HFFc6 (cell line): ENCODE data around the gene CD81. TPM values are rescaled to one million over a fixed set of nuclear protein-coding genes. Genes with fewer than 3 reads are reported as not detected.

Experiments used
- DNase-seq: peaks from one replicate; pipeline ENCODE4 v3.0.0-alpha.2; 2018
- H3K27ac Mint-ChIP-seq: 2 replicates; pipeline ENCODE4 v1.8.0; 2020; ENCODE audit warnings: mild to moderate bottlenecking, mixed read lengths
- H3K27me3 Mint-ChIP-seq: 2 replicates; pipeline ENCODE4 v1.8.0; 2021; ENCODE audit warnings: mild to moderate bottlenecking, moderate library complexity, mixed read lengths; ENCODE audit not compliant: insufficient read depth
- H3K36me3 Mint-ChIP-seq: 2 replicates; pipeline ENCODE4 v1.8.0; 2021; ENCODE audit warnings: low read depth, mixed read lengths
- H3K4me1 Mint-ChIP-seq: 2 replicates; pipeline ENCODE4 v1.8.0; 2020; ENCODE audit warnings: low read depth, mixed read lengths
- H3K4me3 Mint-ChIP-seq: 2 replicates; pipeline ENCODE4 v1.8.0; 2020; ENCODE audit warnings: mild to moderate bottlenecking, moderate library complexity, mixed read lengths
- H3K9me3 Mint-ChIP-seq: 2 replicates; pipeline ENCODE4 v1.8.0; 2020; ENCODE audit warnings: mild to moderate bottlenecking, mixed read lengths
- total RNA-seq, 6 experiments: library from RNA; stranded (reverse); fragmentation: NEBNext Ultra II Directional; extraction: Animal tissue kit (Norgen Biotek cat#: 25700); gene quantifications; 2 replicates in 1 of 6; 3 replicates in 5 of 6; pipeline ENCODE4 v1.2.3, GENCODE V29; 2021
- TF ChIP-seq, protein P1 (sequence below): fragments of 200-600 bp; sonication (generic); IDR thresholded peaks from 2 replicates; pipeline ENCODE4 v1.5.0; 2021; ENCODE audit warnings: antibody characterized with exemption, mild to moderate bottlenecking

The CD81 gene
- total RNA-seq, 6 experiments from 2014 or later: 540 to 738 (median 627) TPM

DNA sequence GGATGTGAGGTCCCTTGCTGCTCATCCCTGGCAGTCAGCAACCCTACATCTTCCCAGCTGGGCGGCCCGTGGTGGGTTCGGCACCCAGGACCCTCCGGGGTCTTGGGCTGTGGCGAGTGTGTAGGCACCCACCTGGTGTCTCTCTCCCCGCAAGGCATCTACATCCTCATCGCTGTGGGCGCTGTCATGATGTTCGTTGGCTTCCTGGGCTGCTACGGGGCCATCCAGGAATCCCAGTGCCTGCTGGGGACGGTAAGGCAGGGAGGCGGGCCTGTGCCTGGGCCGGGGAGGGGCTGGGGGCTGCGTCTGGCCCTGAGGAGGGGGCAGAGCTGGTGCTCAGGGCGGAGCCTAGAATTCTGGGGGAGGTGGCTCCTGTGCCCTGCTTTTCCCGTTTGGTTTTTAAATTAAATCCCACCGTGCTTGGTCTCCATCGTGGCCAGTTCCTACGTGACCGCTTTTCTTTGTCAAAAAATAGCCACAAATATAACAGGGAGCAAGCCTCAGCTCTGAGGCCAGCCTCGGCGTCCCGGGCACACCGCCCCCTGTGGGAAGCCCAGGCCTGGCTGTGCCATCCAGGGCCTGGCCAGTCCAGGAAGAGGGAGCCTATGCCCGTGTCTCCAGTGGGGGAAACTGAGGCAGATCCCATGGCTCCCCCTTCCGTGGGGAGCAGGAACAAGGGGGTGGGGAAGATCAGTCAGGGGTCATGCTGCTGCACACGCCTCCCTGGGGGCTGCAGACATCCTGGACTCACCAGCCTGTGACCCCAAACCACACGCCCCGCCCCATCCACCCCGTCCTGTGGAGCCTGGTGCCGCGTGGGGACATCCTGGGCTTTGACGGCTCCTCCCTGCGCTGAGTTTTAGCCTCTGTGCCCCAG, 17.1 kb downstream of the CD81 start:
- TF ChIP-seq, protein P1, sequence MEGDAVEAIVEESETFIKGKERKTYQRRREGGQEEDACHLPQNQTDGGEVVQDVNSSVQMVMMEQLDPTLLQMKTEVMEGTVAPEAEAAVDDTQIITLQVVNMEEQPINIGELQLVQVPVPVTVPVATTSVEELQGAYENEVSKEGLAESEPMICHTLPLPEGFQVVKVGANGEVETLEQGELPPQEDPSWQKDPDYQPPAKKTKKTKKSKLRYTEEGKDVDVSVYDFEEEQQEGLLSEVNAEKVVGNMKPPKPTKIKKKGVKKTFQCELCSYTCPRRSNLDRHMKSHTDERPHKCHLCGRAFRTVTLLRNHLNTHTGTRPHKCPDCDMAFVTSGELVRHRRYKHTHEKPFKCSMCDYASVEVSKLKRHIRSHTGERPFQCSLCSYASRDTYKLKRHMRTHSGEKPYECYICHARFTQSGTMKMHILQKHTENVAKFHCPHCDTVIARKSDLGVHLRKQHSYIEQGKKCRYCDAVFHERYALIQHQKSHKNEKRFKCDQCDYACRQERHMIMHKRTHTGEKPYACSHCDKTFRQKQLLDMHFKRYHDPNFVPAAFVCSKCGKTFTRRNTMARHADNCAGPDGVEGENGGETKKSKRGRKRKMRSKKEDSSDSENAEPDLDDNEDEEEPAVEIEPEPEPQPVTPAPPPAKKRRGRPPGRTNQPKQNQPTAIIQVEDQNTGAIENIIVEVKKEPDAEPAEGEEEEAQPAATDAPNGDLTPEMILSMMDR: peak; percentile 40; the same call in 1 of the 2 replicates
- Mint-ChIP-seq H3K27me3 (peaks cover 4% of the 10 kb centered on the region), H3K9me3 (no peaks in the 10 kb centered on the region), H3K27ac (no peak overlapping the region), H3K36me3 (peaks cover 12% of the 10 kb centered on the region), H3K4me3 (no peak overlapping the region), H3K4me1 (peaks cover 21% of the 10 kb centered on the region)
- DNase-seq: no peak

DNA sequence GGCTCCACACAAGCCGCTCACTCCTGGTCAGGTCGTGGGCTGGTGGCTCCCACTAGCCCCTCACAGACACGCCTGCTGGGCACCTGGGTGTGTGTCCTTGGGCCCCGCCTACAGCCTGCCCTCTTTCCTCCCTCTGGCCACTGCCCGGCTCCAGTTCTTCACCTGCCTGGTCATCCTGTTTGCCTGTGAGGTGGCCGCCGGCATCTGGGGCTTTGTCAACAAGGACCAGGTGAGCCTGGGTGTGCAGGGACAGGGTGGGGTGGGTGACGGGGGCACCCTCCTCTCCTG, 17.7 kb downstream of the CD81 start:
- no peaks in the 10 kb centered on the region for H3K9me3 Mint-ChIP-seq
- TF ChIP-seq, protein P1: no peak
- H3K4me1 Mint-ChIP-seq: peaks cover 19% of the 10 kb centered on the region
- H3K4me3 Mint-ChIP-seq: no peak overlapping the region
- H3K36me3 Mint-ChIP-seq: peaks cover 12% of the 10 kb centered on the region
- no peaks in the 10 kb centered on the region; the same call in 1 of the 2 replicates for H3K27me3 Mint-ChIP-seq
- H3K27ac Mint-ChIP-seq: no peak overlapping the region
- DNase-seq: no peak

DNA sequence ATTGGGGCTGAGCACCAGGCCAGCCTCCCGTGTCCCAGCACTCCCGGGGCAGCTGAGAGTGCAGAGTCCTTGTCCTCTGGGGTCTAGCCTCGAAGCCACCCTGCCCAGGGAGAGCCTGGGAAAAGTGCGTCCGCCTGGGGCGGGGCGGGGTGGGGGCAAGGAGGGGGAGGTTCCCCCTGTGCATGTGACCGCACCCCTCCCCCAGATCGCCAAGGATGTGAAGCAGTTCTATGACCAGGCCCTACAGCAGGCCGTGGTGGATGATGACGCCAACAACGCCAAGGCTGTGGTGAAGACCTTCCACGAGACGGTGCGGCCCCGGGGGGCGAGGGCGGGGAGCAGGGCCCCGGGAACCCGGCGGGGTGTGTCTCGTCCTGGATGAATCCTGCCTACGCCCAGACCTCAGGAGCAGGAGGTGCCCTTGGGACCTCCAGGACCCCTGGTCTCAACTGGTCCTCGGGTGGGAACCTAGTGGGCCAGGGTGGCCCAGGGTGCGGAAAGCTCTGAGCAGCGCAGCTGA, 18.2 kb downstream of the CD81 start:
- no peak for DNase-seq
- Mint-ChIP-seq H3K27ac (no peak overlapping the region), H3K36me3 (peaks cover 12% of the 10 kb centered on the region), H3K4me1 (peaks cover 14% of the 10 kb centered on the region), H3K9me3 (no peaks in the 10 kb centered on the region), H3K27me3 (no peaks in the 10 kb centered on the region; the same call in 1 of the 2 replicates), H3K4me3 (no peak overlapping the region)
- TF ChIP-seq, protein P1: no peak

DNA sequence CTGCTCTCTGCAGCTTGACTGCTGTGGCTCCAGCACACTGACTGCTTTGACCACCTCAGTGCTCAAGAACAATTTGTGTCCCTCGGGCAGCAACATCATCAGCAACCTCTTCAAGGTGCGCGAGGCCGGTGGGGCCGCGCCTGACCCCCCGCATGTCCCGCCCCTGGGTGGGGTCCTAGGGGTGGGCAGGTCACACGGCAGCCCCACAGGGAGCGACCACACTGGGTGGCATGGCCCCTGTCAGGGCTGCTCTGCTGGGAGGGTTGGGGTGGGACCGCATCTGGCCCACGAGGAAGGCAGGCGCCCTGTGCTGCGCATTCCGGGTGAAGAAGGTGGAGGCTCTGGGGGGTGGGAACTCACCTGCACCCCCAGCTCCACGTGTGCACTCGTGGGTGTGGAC, 18.7 kb downstream of the CD81 start:
- H3K4me3 Mint-ChIP-seq: no peak overlapping the region
- peaks cover 8% of the 10 kb centered on the region for H3K4me1 Mint-ChIP-seq
- no peak overlapping the region for H3K27ac Mint-ChIP-seq
- TF ChIP-seq, protein P1: no peak
- H3K9me3 Mint-ChIP-seq: no peaks in the 10 kb centered on the region
- no peak for DNase-seq
- peaks cover 3% of the 10 kb centered on the region; the same call in 1 of the 2 replicates for H3K27me3 Mint-ChIP-seq
- H3K36me3 Mint-ChIP-seq: peaks cover 12% of the 10 kb centered on the region

DNA sequence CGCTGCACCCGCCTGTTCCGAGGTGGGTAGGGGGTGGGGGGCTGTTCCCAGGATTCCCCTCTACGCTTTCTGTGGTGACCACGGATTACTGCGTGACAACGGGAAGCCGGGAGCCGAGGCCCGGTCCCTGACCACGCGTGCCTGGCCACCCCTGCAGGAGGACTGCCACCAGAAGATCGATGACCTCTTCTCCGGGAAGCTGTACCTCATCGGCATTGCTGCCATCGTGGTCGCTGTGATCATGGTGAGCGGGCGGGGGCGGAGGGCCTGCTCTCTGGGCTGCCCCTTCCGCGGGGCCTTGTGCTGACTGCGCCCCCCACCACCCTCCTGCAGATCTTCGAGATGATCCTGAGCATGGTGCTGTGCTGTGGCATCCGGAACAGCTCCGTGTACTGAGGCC, 19.4 kb downstream of the CD81 start:
- TF ChIP-seq, protein P1: no peak
- no peak overlapping the region for H3K27ac Mint-ChIP-seq
- H3K36me3 Mint-ChIP-seq: peaks cover 16% of the 10 kb centered on the region
- H3K9me3 Mint-ChIP-seq: no peaks in the 10 kb centered on the region
- H3K4me1 Mint-ChIP-seq: peaks cover 11% of the 10 kb centered on the region
- no peak overlapping the region for H3K4me3 Mint-ChIP-seq
- DNase-seq: no peak
- peaks cover 3% of the 10 kb centered on the region for H3K27me3 Mint-ChIP-seq
